NCI-H2227 treated with DMSO at 0.1 percent for 48 hours (cell line): ENCODE results near the gene ZNF546.
"Not testable (repeated sequence)": the region's sequence is repeated elsewhere in the genome, so short reads cannot be mapped to it uniquely, and the experiment has no call there.

ENCODE experiments used
- DNase-seq: peaks from one replicate; lab custom pipeline; 2025; lab: John Stamatoyannopoulos, UW

The ZNF546 gene

GRCh38 chr19:39986643-39987042 is 10.2 kb upstream of the ZNF546 start:
- DNase-seq, result no peak

DNA sequence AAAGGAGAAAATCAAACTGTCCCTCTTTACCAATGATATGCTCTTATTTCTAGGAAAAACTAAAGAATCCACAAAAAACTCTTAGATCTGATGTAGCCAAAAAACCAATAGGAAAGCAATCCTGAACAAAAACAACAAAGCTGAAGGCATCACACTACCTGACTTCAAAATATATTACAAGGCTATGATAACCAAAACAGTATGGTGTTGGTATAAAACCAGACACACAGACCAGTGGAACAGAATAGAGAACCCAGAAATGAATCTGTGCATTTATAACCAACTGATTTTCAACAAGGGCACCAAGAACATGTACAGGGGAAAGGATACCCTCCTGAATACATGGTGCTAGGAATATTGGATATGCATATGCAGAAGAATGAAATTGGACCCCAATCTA is 9.7 kb upstream of the ZNF546 start:
- DNase-seq, result no peak

GRCh38 chr19:39987596-39987995 is 9.3 kb upstream of the ZNF546 start:
- DNase-seq, result no peak

DNA sequence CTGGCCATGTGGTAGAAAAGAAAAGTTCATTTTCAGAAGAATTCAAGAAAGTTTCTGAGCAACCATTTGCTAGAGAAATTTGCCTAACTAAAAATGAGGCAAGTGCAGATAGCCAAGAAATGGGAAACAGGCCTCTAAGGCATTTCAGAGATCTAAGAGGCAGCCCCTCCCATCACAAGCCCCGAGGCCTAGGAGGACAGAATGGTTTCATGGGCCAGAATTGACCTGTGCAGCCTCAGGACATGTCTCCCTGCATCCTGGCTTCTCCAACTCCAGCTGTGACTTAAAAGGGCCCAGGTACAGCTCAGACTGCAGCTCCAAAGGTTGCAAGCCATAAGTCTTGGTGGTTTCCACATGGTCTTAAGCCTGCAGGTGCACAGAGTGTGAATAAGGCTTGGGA is 3.3 kb upstream of the ZNF546 start:
- no peak for DNase-seq

DNA sequence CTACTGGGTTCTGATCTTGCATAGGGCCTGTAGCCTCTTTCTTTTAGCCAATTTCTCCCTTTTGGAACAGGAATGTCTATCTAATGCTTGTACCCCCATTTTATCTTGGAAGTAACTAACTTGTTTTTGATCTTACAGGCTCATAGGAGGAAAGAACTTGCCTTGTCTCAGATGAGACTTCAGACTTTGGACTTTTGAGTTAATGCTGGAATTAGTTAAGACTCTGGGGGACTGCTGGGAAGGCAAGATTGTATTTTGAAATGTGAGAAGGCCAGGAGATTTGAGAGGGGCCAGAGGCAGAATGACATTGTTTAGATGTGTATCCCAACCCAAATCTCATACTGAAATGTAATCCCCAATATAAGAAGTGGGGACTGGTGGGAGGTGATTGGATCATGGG is 2.5 kb upstream of the ZNF546 start:
- no peak for DNase-seq

DNA sequence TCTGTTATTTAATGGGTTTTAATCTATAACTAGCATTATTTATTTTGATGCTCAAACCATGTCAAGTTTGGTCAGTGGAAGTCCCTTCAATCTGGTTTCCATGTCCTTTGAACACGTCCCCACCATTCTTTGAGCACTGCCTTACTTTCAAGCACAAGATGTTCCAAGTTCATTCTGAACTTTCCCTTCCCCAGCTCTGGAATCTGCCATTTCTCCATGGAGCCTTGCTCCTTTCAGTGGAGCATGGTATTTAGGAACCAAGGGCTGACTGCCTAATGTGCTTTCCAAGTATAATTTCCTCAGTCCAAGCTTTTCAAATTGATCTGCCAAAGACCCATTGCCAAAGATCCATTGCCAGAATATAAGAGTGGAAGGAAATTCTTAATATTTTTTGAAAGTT is 1.1 kb upstream of the ZNF546 start:
- DNase-seq, result no peak

- DNase-seq, result no peak
These were observed 546 bp upstream of the ZNF546 start for GRCh38 chr19:39996218-39996810.

DNA sequence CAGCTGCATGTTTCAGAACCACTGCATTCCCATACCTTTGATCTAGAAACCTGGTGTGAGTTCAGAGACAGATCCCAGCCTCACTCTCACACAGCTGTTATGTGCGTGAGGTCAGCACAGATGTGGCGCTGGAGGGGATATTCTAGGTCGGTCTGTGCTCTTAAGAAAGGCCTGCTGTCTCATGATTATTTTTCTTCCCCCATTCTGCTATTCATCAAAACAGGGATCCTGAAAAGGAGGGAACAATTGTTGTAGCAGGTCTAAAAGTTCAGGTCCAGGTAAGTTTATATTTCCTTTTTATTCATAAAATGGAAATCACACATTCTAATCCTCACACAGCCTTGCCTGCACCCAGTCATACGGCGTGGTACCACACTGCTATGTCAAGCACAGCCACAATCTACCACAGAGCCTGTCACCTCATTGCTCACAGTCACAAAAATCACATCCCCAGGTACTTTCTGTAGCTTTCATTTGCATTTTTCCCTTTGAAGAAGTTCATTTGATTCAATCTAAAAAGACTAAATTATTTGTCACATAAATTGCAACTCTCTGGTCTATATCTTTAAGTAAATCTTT is 867 bp downstream of the ZNF546 start:
- no peak for DNase-seq

DNA sequence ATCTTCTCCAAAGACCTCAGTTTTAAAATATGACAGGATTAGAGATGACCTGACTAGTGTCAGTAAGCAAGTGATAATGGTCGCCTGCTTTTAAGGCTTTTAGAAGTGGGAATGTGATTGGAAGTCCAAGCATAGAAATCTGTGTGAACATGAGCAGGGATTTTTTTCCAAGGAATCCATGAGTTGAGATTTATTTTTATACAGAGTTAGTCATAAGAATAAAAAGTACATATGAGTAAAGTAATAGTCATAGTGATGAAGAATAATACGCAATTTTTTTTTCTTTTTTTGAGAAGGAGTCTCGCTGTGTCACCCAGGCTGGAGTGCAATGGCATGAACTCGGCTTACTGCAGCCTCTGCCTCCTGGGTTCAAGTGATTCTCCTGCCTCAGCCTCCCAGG is 1.6 kb downstream of the ZNF546 start:
- DNase-seq, result no peak

DNA sequence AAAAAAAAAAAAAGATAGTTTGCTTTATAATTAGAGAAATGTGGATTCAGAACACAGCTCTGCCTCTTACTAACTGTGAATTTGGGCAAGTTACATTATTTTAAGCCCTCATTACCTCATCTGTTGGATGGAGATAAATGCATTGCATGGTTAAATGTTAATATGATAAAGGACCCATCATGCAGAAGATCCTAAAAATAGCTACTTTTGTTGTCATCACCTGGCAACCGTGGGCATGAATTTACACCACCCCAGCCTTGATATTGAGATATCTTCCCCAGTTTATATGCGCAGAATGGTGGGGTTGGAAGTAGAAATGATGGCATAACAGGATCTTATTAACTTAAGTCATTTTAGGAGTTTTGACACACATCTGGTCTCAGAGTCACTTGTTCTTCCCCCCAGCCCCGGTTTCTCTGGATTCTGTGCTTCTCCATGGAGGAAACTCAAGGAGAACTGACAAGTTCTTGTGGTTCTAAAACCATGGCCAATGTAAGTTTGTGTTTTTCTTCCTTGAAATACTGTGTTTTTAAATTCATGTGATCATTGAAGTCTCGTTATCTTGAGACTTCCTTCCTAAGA is 8.9 kb downstream of the ZNF546 start:
- no peak for DNase-seq

- DNase-seq, result no peak
These were observed 9.4 kb downstream of the ZNF546 start for GRCh38 chr19:40006273-40006691.

DNA sequence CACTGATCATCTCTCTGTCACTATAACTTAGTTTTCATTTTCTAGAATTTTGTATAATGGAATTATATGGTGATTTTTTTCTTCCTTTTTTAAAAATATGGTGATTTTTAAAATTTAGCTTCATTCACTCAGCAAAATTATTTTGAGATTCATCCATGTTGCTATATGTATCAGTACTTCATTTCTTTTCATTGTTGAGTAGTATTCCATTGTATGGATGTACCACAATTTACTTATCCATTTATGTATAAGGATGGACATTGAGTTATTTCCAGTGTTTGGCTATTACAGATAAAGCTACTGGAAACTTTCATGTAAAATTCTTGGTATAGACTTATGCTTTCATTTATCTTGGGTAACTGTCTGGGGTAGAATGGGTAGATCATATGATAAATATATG is 12.8 kb downstream of the ZNF546 start:
- DNase-seq, result no peak

GRCh38 chr19:40013991-40014390 is 17.1 kb downstream of the ZNF546 start:
- no peak for DNase-seq

DNA sequence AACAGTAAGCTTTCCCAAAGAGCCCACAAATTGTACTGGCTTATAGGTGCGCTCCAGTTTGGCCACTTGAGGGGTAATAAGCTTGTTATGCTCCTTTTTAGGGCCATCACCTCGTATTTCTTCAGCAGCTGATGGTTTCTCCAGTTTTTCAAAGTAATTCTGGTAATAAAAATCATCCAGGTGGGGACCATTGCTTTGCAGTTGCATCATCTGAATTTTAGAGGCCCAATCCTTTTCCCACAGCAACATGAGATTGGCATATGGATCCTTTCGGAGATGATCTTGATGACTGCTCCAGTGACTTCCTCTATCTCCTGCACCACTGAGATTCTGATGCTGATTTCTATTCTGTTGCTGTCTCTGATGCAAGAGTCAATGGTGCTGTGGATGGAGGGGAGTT is 27.1 kb downstream of the ZNF546 start:
- DNase-seq, result no peak

GRCh38 chr19:40025938-40026596 is 29.2 kb downstream of the ZNF546 start:
- no peak for DNase-seq

DNA sequence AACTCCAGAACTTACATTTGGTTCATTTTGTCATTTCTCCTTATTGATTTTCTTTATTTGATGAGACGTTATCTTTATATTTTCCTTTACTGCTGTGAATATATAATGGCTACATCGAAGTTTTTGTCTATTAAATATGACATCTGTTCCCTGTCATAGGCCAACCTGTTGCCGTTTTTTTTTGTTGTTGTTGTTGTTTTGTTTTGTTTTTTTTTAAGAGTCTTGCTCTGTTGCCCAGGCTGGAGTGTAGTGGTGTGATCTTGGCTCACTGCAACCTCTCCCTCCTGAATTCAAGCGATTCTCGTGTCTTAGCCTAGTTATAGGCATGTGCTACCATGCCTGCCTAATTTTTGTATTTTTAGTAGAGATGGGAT is 29.7 kb downstream of the ZNF546 start:
- DNase-seq, result no peak

GRCh38 chr19:40033989-40034560 is 37.2 kb downstream of the ZNF546 start:
- DNase-seq, result no peak

- DNase-seq, result no peak
These were observed 39.1 kb downstream of the ZNF546 start for GRCh38 chr19:40035996-40036395.

GRCh38 chr19:40038047-40038446 is 41.2 kb downstream of the ZNF546 start:
- not testable (repeated sequence) for DNase-seq

DNA sequence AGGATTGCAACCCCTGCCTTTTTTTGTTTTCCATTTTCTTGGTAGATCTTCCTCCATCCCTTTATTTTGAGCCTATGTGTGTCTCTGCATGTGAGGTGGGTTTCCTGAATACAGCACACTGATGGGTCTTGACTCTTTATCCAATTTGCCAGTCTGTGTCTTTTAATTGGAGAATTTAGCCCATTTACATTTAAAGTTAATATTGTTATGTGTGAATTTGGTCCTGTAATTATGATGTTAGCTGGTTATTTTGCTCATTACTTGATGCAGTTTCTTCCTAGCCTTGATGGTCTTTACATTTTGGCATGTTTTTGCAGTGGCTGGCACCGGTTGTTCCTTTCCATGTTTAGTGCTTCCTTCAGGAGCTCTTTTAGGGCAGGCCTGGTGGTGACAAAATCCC is 44.9 kb downstream of the ZNF546 start:
- DNase-seq, result not testable (repeated sequence)

DNA sequence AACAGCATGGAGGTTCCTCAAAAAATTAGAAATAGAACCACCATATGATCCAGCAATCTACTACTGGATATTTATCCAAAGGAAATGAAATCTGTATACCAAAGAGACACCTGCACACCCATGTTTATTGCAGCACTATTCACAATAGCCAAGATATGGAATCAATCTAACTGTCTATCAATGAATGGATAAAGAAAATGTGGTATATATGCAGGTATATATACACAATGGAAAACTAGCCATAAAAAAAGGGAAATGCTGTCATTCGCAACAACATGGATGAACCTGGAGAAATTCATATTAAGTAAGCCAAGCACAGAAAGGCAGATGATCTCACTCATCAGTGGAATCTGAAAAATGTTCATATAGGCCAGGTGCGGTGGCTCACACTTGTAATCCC is 56.6 kb downstream of the ZNF546 start:
- no peak for DNase-seq

GRCh38 chr19:40054632-40055031 is 57.8 kb downstream of the ZNF546 start:
- no peak for DNase-seq

DNA sequence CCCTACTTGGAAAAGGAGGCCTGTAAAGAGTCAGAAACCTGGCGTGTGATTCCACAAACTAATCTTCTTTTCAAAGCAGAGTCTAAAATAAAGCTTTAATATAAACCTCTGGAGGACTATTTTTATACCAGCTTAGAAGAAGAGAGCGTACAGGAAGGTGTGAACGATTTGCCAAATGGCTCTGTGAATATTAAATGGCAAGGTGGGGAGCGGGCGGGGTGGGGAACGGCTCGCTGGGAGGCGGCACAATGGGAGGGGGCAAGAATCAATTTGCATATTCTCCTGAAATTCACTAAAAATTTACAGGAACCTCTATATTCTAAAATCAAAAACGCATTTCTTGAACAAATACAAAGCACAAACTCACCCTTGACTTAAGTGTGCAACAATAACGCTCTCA is 58.2 kb downstream of the ZNF546 start:
- no peak for DNase-seq
